GM19397 (cell line): ENCODE results near the gene ARL2BP.
"Not testable (repeated sequence)": the region's sequence is repeated elsewhere in the genome, so short reads cannot be mapped to it uniquely, and the experiment has no call there.

Source experiments
- ATAC-seq: cut with Tn5 transposase; IDR thresholded peaks from one replicate; pipeline ENCODE4 v1.9.1; 2021; ENCODE audit warnings: mild to moderate bottlenecking, moderate library complexity; ENCODE audit not compliant: unreplicated experiment

ARL2BP gene

DNA sequence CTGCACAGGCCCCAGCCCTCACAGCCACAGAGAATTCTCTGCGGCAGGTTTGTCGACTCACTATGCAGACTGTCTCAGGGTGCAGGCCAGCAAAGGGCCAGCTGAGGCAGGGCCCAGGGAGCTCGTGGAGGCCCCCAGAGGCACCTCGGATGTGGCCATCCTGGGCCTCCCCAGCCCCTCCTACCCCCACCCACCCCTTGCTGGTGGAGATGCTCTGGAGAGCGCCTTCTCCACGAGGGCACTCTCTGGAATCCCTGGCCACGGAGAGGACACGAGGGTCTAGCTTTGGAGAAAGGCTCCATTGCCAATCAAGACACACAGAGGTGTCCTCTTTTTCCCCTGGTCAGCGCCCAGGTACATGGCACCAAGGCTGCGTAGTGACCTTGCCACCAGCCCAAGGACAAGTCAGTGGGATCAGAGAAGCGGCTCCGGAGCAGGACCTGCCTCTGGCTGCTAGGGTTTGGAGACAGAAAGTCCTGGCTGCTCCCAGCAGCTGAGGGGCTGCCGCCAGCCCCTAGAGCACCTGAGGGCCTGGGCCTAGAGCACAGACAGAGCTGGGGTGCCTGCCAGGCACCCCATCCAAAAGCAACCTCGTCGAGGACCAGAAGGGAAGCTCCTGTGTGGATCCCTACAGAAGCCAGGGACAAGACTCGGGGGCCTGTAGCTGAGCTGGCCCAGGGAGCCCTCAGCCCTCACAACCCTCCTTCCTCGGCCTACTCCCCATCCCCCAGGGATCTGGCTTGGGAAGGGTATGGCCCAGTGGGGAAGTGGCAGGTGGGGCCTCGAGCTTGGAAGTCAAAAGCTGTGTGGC lies 18.7 kb downstream of the ARL2BP start:
- no peak for ATAC-seq

DNA sequence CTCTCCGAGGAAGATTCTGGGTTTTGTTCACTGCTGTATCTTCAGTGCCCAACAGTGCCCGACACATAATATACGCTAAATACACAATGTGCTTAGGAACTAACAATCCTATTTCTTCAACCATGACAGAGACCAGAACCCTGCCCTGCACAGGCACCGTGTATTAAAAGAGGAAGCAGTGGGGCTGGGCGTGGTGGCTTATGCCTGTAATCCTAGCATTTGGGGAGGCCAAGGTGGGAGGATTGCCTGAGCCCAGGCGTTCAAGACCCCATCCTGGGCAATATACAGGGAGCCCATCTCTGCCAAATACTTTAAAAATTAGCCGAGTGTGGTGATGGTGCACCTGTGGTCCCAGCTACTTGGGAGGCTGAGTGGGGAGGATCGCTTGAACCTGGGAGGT lies 19.3 kb downstream of the ARL2BP start:
- no peak for ATAC-seq

DNA sequence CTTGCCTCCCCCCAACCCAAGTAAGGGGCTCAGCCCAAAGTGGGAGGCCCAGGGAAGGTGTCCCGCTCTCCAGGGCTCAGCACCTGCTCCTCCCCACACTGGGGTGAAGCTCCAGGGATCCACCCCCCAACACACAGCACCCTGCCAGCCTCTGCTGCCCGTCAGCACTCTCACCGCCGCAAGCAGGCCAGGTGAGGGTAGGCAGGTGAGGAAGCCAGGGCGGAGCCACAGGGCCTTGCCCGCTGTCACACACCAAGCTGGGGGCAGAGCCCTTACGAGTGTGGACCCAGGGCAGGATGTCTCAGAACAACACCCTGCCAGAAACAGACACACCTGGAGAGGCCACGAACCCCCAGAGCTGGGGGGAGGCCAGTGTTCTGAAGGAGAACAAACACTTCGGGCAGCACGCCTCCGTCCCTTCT lies 19.9 kb downstream of the ARL2BP start:
- ATAC-seq: no peak

DNA sequence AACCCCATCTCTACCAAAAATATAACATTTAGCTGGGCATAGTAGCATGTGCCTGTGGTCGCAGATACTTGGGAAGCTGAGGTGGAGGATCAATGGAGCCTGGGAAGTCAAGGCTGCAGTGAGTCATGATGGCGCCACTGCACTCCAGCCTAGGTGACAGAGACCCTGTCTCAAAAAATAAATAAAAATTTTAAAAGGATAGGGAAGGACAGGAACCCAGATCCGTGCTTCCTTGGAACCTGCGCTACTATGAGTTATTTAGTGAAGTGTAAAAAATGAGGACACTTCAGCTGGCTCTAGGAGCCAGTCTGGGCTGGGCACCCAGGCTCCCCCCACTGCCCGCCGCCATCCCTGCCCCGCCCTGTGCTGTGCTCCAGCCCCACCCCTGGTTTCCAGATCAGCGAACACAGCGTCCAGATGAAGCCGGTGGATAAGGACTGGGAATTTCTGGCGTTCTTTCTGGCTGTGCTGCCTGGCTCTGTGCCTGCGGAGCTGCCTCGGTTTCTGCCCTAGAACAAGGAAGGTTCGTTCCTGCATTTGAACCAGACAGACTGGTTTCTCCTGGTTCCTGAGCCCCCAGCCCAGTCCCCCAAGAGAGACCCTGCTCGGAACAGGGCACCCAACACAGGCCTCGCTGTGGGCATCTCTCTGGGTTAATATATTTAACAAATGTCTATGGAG lies 20.9 kb downstream of the ARL2BP start:
- ATAC-seq: no peak

DNA sequence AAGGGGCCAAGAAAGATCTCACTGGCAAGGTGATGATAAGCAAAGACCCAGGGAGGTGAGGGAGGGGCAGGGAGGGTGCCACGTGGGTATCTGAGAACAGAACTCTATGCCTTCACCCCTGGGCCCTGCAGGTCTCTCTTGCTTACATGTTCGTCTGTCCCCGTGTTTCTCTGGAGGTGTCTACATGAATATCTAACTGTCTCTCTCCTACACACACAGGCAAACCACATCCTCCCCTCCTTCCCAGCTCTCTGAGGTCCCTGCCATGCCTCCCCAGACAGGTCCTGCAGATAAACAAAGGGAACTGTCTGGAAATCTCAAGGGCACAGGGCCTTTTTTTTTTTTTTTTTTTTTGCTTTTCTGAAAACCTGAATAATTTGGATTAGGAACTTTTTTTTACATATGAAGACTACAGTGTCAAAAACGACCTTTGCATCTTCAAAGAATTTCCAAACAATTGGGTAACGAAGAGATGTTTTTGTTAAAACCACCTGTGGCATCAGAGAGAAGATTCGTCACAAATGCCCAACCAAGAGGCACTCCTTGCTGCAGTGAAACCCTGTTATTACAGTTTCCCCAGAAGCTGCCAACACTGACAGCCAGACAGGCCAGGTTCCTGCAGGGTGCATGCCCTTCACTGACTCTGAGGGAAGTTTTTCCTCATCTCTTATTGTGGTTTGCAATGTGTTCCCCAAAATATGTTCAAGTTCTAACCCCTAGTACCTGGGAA lies 21.6 kb downstream of the ARL2BP start:
- no peak for ATAC-seq

DNA sequence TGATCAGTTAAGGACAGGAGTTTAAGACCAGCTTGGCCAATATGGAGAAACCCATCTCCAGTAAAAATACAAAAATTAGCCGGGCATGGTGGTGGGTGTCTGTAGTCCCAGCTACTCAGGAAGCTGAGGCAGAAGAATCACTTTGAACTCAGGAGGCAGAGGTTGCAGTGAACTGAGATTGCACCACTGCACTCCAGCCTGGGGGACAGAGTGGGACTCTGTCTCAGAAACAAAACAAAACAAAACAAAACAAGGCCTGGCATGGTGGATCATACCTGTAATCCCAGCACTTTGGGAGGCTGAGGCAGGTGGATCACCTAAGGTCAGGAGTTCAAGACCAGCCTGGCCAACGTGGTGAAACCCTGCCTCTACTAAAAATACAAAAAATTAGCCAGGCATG lies 22.3 kb downstream of the ARL2BP start:
- not testable (repeated sequence) for ATAC-seq

DNA sequence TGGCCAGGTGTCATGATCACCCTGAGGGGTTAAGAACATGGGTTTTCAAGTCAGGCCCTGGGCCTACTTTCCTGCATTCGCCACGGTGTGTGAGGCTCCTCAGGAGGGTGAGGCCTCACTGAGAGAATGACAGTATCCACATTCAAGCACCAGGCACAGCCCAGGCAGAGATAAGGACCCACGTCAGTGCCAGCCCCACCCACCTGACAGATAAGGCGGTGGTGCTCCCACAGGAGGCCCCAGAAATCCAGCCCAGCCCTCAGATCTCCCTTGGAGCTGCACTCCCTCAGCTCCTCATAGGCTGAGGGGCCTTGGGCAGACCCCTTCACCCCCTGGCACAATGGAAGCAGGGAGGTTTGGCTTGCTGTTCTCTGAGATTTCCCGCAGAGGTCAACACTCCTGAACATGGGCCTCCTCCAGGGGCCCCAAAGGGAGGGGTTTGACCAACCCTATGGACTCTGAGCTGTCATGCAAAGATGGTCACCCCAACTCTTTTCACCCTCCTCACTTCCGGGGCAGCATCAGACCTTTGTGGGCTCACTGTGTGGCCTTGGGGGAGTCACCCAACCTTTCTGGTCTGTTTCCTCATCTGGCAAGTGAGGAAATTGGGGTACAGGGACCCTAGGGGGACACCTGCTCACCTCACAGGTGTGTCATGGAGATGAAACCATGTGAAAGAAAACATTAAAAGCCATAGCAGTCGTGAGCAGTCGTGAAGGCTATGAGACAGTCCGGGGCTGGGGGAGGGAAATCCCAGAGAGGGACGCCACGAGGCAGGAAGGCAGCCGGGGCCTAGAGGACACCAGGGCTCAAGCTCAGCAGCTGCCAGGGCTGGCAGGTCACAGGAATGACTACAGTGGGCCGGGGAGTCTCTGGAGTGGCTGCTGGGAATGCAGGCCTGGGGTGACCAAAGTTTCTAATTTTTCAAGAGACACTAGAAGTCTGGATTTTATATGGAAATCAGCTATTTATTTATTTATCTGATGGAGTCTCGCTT lies 24.0 kb downstream of the ARL2BP start:
- no peak for ATAC-seq

DNA sequence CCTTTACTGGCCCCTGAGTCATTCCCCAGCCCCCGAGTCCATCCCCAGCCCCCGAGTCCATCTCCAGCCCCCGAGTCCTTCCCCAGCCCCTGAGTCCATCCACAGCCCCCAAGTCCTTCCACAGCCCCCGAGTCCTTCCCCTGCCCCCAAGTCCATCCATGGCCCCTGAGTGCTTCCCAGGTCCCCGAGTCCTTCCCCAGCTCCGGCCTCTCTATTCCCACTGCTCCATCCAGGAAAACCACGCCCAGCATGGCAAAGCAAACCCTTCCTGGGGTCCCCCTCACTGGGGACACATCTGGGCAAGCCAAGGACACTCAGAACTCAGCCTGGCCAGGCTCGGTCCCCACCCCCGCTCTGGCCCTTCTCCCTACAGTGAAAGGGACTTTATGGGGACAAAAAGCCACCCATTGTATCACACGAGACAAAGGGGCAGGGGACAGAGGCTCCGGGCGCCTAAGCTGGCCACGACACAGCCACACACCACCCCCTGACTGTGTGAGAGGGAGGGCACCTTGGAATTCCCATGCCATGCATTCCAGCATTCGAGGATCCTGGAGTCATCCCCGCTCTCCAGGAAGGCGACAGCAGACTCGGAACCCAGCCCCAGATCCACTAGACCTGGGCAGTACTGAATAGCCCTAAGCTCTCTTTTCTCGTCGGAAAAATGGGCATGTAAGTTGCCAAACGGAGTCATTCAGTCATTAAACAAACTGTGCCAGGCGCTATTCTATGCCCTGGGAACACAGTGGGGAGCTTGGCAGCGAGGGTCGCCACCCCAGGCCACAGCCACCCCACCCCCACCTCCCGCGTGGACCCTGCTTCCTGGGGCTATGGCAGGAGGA lies 25.4 kb downstream of the ARL2BP start:
- ATAC-seq: no peak

DNA sequence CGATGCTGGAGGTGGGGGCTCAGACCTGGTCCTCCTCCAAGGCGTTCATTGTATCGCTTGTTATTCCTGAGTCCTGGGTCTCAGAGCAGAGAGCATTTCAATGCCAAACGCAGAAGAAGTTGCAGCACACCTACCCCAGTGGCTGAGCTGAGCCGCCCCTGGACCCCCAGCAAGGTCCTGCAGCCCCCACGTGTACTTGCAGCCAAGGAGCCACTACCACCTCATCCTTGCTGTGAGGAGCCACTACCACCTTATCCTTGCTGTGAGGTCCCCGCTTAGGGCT lies 25.9 kb downstream of the ARL2BP start:
- ATAC-seq: no peak

DNA sequence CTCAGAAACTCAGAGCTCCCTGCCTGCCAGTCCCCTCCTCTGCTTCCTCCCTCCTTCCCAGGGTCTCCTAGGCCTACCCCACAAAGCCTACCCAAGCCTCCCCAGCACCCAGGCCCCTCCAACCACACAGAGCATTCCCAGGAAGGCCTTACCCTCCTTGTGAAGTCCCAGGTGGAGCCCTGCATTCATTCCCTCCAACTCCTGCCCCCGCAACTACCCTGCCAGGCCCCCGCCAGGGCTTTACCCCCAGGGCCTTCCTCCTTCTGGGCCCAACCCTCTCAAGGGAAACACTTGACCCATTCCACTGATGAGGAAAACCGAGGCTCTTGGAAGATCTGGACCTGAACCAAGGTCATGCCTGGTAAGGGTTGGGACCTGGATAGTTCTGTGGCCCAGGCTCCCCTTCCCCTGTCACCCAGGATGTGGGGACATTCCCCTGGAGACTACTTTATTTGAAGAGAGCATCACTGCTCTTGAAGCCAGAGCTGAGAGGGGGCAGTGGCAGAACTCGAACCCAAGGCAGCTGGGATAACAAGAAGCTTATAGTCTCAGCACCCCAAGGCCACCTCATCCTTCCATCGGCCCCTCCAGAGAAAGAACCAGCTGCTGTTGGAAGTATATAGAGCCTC lies 26.9 kb downstream of the ARL2BP start:
- no peak for ATAC-seq

DNA sequence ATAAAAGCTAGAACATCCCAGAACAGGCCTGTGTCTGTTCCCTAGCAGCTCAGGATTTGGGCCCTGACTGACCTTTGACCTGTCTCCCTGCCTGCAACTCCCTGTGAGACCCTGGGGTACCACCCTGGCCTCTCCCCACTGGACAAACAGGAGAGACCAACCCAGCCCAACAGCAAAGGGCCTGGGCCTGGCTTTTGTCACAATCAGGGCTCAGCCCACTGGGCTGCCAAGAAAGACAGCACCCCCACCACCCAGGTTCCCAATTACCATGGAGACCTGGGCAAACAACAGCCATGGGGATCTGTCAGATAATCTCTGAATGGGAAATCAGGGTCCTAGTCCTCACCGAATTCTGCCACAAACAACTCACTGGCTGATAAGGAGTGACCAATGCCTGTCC lies 28.3 kb downstream of the ARL2BP start:
- no peak for ATAC-seq

DNA sequence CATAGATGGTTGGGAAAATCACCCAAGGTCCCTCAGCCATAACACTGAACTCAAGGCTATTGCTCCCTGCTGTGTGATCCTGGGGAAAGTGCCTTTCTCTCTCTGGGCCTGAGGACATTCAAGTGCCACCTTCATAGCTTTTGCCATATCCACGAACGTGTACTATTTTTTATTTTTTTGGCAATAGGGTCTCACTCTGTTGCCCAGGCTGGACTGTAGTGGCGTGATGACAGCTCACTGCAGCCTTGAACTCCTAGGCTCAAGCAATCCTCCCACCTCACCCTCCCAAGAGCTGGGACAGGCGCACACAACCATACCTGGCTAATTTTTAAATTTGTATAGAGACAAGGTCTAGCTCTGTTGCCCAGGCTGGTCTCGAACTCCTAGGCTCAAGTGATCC lies 28.8 kb downstream of the ARL2BP start:
- no peak for ATAC-seq

DNA sequence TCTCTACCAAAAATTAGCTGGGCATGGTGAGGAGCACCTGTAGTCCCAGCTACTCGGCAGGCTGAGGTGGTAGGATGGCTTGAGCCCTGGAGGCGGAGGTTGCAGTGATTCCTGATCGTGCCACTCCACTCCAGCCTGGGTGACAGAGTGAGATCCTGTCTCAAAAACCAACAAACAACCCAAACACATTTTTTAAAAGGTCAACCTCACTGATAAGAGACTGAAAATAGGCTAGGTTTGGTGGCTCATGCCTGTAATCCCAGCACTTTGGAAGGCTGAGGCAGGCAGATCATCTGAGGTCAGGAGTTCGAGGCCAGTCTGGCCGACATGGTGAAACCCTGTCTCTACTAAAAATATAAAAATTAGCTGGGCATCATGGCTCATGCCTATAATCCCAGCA lies 30.9 kb downstream of the ARL2BP start:
- ATAC-seq: not testable (repeated sequence)

DNA sequence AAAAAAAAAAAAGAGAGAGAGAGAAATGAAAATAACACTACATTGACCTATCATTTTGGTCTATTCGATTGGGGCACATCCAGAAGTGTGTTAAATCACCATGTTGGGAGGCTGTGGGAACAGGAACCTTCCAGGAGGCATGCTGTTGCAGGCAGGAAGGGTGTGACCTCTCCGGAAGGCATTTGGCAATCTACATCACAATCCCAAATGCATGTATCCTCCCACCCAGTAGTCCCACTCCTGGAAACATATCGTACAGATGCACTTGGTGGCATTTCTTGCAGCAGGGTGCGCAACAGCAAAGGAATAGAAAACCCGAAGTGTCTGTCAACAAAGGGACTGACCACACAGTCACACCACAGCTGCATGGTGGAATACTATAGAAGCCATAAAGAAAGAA lies 31.5 kb downstream of the ARL2BP start:
- ATAC-seq: no peak

DNA sequence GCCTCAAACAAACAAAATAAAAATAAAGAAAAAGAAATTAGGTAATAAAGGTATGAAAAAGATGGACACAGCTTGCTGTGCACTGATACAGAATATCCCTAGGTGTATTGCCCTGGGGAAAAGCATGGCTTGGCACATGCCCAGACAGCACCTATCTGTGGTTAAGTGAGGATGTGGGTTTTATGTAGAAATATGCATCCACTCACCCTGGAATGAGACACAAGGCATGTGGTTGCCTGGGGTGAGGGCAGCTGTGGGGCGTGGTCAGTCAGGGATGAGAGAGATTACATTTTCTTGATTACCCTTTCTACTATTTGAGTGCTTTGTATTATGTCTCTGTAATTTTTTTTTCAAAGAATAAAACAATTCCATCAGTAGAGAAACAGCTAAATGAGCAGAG lies 32.5 kb downstream of the ARL2BP start:
- no peak for ATAC-seq

DNA sequence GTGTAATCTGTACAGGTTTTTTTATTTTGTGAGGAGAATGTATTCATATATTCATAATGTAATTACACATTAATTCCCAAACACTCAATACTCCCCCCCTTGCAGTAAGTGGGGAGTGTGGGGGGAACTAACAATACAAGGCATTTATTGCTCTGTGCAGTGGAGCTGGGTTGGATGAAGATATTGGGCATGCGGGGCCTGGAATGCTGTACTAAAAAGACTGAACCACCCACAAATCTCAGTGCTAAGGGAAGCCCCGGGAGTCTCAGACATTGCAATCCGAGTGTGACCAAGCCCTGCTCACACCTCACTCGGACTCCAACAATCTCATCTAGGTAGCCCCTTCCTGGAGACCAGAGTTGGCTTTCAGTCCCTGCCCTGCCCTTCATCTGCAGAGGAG lies 33.4 kb downstream of the ARL2BP start:
- no peak for ATAC-seq

DNA sequence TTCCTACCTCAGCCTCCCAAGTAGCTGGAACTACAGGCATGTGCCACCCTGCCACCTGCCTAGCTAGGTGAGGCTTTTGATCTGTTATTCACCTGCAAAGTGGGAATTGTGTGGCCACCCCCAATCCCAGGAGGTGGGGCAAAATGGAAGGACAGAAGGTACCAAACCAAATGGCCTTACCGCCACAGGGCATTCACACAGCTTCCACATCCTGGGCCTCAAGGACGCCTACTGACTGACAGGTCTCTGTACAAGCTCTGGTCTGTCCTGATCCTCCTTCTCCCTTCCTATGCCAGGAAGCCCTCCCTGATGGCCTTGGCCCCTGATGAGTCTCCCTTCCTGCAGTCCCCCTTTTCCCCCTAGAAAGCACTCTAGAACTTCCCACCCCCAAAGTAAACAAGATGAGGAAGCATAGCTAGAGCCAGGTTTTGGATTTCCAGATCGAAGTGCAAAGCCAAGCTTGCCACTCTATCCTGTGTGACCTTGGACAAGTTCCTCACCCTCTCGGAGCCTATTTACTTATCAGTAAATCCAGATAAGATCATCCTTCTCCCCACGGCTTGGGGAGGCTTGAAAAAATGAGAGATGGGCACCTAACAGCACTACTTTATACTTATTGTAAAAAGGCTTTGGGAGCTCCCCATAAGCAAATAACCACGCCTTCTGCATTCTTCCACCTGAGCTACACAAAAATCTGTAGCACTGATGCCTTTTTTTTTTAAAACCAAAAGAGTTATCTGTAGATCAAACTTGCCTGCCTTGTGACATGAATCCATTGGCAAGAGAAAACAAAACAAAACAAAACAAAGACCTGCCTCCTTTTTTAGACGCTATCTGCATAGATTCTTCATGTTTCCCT lies 35.0 kb downstream of the ARL2BP start:
- ATAC-seq: no peak

DNA sequence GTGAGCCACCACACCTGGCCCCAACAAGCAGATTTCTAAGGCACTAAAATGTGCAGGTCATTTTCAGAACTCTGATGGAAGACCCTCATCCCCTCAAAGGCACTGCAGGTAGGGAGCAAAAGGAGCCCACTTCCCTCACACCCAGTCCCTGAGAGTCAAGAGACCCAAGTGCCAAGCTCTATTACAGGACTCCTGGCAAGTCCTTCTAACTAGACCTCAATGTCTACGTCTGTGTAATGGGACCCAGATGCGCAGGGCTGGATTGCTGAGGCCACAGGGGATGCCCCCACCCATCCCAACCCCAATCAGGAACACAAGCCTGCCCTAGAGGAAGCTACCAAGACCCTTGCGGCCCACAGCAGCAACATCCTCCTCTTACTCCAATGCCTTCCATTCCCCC lies 36.7 kb downstream of the ARL2BP start:
- no peak for ATAC-seq
